IPS-18a (cell line): Measurements from ENCODE around the gene INSM1.

Experiments used
- H3K27ac ChIP-seq: one replicate; pipeline ENCODE4 v1.5.1; 2013; ENCODE audit warnings: low read length
- H3K27me3 ChIP-seq: one replicate; pipeline ENCODE4 v1.6.1; 2013; ENCODE audit warnings: mild to moderate bottlenecking, low read length; ENCODE audit not compliant: control insufficient read depth, insufficient read depth
- H3K36me3 ChIP-seq: one replicate; pipeline ENCODE4 v1.6.1; 2013; ENCODE audit warnings: low read depth, low read length; ENCODE audit not compliant: control insufficient read depth
- H3K4me1 ChIP-seq: one replicate; pipeline ENCODE4 v1.6.1; 2013; ENCODE audit warnings: low read depth, low read length; ENCODE audit not compliant: control insufficient read depth
- H3K4me3 ChIP-seq: one replicate; pipeline ENCODE4 v1.5.1; 2013; ENCODE audit warnings: low read length
- H3K9ac ChIP-seq: one replicate; pipeline ENCODE4 v1.6.1; 2013; ENCODE audit warnings: mild to moderate bottlenecking, low read length, moderate library complexity
- H3K9me3 ChIP-seq: one replicate; pipeline ENCODE4 v1.6.1; 2013; ENCODE audit warnings: low read depth, low read length; ENCODE audit not compliant: control insufficient read depth

Gene INSM1

DNA sequence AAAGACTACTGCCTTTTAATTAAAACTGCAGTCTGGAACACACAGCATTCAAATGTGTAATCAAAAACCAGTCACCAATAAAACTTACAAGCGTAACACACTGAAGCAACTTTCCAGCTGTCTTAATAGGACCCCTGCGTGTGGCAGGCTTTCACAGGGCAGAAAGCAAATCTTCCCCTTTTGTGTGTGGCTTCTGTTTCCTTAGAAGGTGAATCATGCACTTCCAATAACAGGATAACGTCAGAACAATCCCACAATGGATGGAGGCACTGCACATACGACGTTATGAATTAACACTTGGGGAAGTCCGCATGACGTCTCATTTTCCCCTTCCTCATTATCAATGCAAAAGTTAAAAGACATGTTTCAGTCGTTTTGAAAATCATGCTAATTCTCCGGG is 44.8 kb downstream of the INSM1 start:
- no peaks in the 10 kb centered on the region for H3K36me3 ChIP-seq
- no peaks in the 10 kb centered on the region for H3K9me3 ChIP-seq
- peaks cover 37% of the 10 kb centered on the region for H3K27me3 ChIP-seq
- H3K4me3 ChIP-seq = no peak overlapping the region
- H3K27ac ChIP-seq = no peak overlapping the region
- H3K9ac ChIP-seq = no peak overlapping the region
- H3K4me1 ChIP-seq = peaks cover 50% of the 10 kb centered on the region

- Histone ChIP-seq H3K27me3 (peaks cover 37% of the 10 kb centered on the region), H3K4me3 (no peak overlapping the region)
These were observed 45.9 kb downstream of the INSM1 start for GRCh38 chr20:20413810-20414281.

DNA sequence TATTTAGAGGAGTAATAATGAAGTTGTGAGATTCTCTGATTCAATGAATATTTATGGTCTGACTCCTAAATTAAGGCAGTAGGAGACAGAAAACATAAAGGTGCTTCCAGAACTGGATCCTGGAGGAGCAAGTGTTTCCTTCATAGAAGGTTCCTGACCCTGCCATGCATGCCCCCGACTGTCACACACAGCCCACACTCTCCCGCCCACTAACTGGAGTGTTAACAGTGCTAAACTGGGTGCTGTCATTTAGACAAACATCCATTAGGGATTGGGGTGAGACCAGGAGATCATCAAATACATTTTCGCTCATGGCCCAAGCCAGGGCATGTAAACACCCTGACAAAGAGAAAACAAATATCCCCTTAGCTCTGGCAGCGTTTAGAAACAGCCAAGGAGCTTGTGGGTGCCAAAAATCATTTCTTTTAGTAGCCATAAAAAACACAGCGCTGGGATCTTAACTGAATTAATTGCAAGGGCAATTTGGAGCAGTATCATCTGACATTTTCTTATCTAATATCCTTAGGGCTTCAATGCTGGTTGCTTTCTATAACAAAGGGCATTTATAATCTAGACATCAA is 46.8 kb downstream of the INSM1 start:
- Histone ChIP-seq H3K9me3 (no peaks in the 10 kb centered on the region), H3K4me1 (peaks cover 37% of the 10 kb centered on the region), H3K36me3 (no peaks in the 10 kb centered on the region), H3K27me3 (peaks cover 37% of the 10 kb centered on the region), H3K27ac (no peak overlapping the region), H3K9ac (no peak overlapping the region), H3K4me3 (no peak overlapping the region)

More at GRCh38 chr20:20413810-20414281, 45.9 kb downstream of the INSM1 start:
- Histone ChIP-seq H3K9ac (no peak overlapping the region), H3K36me3 (no peaks in the 10 kb centered on the region), H3K4me1 (peaks cover 44% of the 10 kb centered on the region), H3K9me3 (no peaks in the 10 kb centered on the region), H3K27ac (no peak overlapping the region)

GRCh38 chr20:20415321-20415720 is 47.4 kb downstream of the INSM1 start:
- H3K27me3 ChIP-seq = peaks cover 34% of the 10 kb centered on the region
- no peaks in the 10 kb centered on the region for H3K9me3 ChIP-seq
- no peak overlapping the region for H3K27ac ChIP-seq
- no peaks in the 10 kb centered on the region for H3K36me3 ChIP-seq
- H3K4me3 ChIP-seq = no peak overlapping the region
- H3K4me1 ChIP-seq = peaks cover 36% of the 10 kb centered on the region
- H3K9ac ChIP-seq = no peak overlapping the region

GRCh38 chr20:20417876-20418676 is 50.2 kb downstream of the INSM1 start:
- Histone ChIP-seq H3K27me3 (peaks cover 10% of the 10 kb centered on the region), H3K9me3 (no peaks in the 10 kb centered on the region), H3K36me3 (no peaks in the 10 kb centered on the region), H3K27ac (no peak overlapping the region), H3K9ac (no peak overlapping the region), H3K4me3 (no peak overlapping the region), H3K4me1 (peaks cover 9% of the 10 kb centered on the region)
